ENCODE results near the gene CYP3A4.
"Not testable (repeated sequence)": the region's sequence is repeated elsewhere in the genome, so short reads cannot be mapped to it uniquely, and the experiment has no call there.

Gene CYP3A4

DNA sequence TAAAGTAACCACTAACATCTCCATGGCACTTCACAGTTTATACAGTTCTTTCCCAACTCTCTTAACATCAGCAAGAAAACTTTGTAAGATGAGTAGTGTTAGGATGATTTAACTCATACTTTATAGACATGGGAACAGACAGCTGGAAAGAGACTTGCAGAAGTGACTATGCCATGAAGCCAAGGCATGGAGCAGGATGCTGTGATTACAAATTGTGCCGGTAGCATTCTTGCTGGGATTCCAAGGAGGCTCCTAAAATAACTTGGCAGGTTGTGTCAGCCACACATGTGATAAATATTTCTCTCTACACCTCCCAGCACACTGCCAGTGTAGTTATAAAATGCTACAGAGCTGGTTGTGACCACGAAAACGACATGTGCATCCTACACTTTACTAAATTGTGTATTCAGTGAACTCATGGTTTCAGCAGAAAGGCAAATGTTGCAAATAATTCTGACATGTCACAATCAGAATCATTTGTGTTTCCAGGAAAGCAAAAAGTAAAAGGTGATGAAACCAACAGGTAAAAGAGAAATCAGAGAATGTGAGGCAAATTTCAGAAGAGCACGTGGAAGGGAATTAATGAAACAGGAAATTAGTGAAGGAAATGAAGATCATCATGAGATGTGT, 5.6 kb upstream of the CYP3A4 start:
- no peak overlapping the region for H2AFZ ChIP-seq (ENCODE audit: low read depth, low read length, severe bottlenecking)
- no peak overlapping the region for H3K9ac ChIP-seq (ENCODE audit: low read length)
- H3K4me2 ChIP-seq (ENCODE audit: low read depth, low read length, poor library complexity, severe bottlenecking), result no peak overlapping the region
- no peaks in the 10 kb centered on the region for H3K36me3 ChIP-seq (ENCODE audit: low read length)
- H3K27me3 ChIP-seq (ENCODE audit: low read length), result no peaks in the 10 kb centered on the region
- H3F3A ChIP-seq (ENCODE audit: insufficient read depth), result no peaks in the 10 kb centered on the region
- no peaks in the 10 kb centered on the region for H3K79me2 ChIP-seq (ENCODE audit: insufficient read depth, low read length)
- no peak for TF ChIP-seq EZH2phosphoT487 (conservative IDR thresholded peaks at IDR 0.05; ENCODE audit: low read length)
- TF ChIP-seq, protein P1, sequence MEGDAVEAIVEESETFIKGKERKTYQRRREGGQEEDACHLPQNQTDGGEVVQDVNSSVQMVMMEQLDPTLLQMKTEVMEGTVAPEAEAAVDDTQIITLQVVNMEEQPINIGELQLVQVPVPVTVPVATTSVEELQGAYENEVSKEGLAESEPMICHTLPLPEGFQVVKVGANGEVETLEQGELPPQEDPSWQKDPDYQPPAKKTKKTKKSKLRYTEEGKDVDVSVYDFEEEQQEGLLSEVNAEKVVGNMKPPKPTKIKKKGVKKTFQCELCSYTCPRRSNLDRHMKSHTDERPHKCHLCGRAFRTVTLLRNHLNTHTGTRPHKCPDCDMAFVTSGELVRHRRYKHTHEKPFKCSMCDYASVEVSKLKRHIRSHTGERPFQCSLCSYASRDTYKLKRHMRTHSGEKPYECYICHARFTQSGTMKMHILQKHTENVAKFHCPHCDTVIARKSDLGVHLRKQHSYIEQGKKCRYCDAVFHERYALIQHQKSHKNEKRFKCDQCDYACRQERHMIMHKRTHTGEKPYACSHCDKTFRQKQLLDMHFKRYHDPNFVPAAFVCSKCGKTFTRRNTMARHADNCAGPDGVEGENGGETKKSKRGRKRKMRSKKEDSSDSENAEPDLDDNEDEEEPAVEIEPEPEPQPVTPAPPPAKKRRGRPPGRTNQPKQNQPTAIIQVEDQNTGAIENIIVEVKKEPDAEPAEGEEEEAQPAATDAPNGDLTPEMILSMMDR (IDR thresholded peaks at IDR 0.05; ENCODE audit: insufficient read depth, low read length, poor library complexity, severe bottlenecking), result no peak
- H4K20me1 ChIP-seq (ENCODE audit: low read depth, low read length), result no peaks in the 10 kb centered on the region
- H3K9me2 ChIP-seq (replicated peaks; ENCODE audit: insufficient read depth, low read length), result no peaks in the 10 kb centered on the region
- H3K27ac ChIP-seq (ENCODE audit: low read depth, low read length), result no peak overlapping the region
- H3K9me3 ChIP-seq (ENCODE audit: insufficient read depth, low read length), result no peaks in the 10 kb centered on the region
- no peak overlapping the region for H3K4me3 ChIP-seq (ENCODE audit: insufficient read depth, low read length, poor library complexity, severe bottlenecking)

- H3F3A ChIP-seq (ENCODE audit: insufficient read depth), result no peaks in the 10 kb centered on the region
- no peaks in the 10 kb centered on the region for H3K9me3 ChIP-seq (ENCODE audit: insufficient read depth, low read length)
- no peaks in the 10 kb centered on the region for H4K20me1 ChIP-seq (ENCODE audit: low read depth, low read length)
- H3K4me3 ChIP-seq (ENCODE audit: insufficient read depth, low read length, poor library complexity, severe bottlenecking), result no peak overlapping the region
- TF ChIP-seq EZH2phosphoT487 (conservative IDR thresholded peaks at IDR 0.05; ENCODE audit: low read length), result no peak
- TF ChIP-seq, protein P1 (IDR thresholded peaks at IDR 0.05; ENCODE audit: insufficient read depth, low read length, poor library complexity, severe bottlenecking), result no peak
- no peaks in the 10 kb centered on the region for H3K27me3 ChIP-seq (ENCODE audit: low read length)
- no peaks in the 10 kb centered on the region for H3K9me2 ChIP-seq (replicated peaks; ENCODE audit: insufficient read depth, low read length)
- no peak overlapping the region for H2AFZ ChIP-seq (ENCODE audit: low read depth, low read length, severe bottlenecking)
- H3K79me2 ChIP-seq (ENCODE audit: insufficient read depth, low read length), result no peaks in the 10 kb centered on the region
- no peak overlapping the region for H3K27ac ChIP-seq (ENCODE audit: low read depth, low read length)
- no peak overlapping the region for H3K9ac ChIP-seq (ENCODE audit: low read length)
- H3K36me3 ChIP-seq (ENCODE audit: low read length), result no peaks in the 10 kb centered on the region
- no peak overlapping the region for H3K4me2 ChIP-seq (ENCODE audit: low read depth, low read length, poor library complexity, severe bottlenecking)
These were observed 4.6 kb upstream of the CYP3A4 start for GRCh38 chr7:99788554-99788953.

GRCh38 chr7:99786726-99787335, 2.8 kb upstream of the CYP3A4 start:
- no peaks in the 10 kb centered on the region for H3K9me3 ChIP-seq (ENCODE audit: insufficient read depth, low read length)
- H3K79me2 ChIP-seq (ENCODE audit: insufficient read depth, low read length), result no peaks in the 10 kb centered on the region
- no peak overlapping the region for H3K4me2 ChIP-seq (ENCODE audit: low read depth, low read length, poor library complexity, severe bottlenecking)
- H3K27ac ChIP-seq (ENCODE audit: low read depth, low read length), result no peak overlapping the region
- no peak for TF ChIP-seq EZH2phosphoT487 (conservative IDR thresholded peaks at IDR 0.05; ENCODE audit: low read length)
- TF ChIP-seq, protein P1 (IDR thresholded peaks at IDR 0.05; ENCODE audit: insufficient read depth, low read length, poor library complexity, severe bottlenecking), result no peak
- no peaks in the 10 kb centered on the region for H3K27me3 ChIP-seq (ENCODE audit: low read length)
- no peaks in the 10 kb centered on the region for H3K9me2 ChIP-seq (replicated peaks; ENCODE audit: insufficient read depth, low read length)
- H3K4me3 ChIP-seq (ENCODE audit: insufficient read depth, low read length, poor library complexity, severe bottlenecking), result no peak overlapping the region
- no peak overlapping the region for H3K9ac ChIP-seq (ENCODE audit: low read length)
- H3K36me3 ChIP-seq (ENCODE audit: low read length), result no peaks in the 10 kb centered on the region
- H3F3A ChIP-seq (ENCODE audit: insufficient read depth), result no peaks in the 10 kb centered on the region
- no peak overlapping the region for H2AFZ ChIP-seq (ENCODE audit: low read depth, low read length, severe bottlenecking)
- H4K20me1 ChIP-seq (ENCODE audit: low read depth, low read length), result no peaks in the 10 kb centered on the region

- H2AFZ ChIP-seq (ENCODE audit: low read depth, low read length, severe bottlenecking); H3K27ac ChIP-seq (ENCODE audit: low read depth, low read length); H4K20me1 ChIP-seq (ENCODE audit: low read depth, low read length); H3K27me3 ChIP-seq (ENCODE audit: low read length); H3K9me3 ChIP-seq (ENCODE audit: insufficient read depth, low read length); H3F3A ChIP-seq (ENCODE audit: insufficient read depth); H3K79me2 ChIP-seq (ENCODE audit: insufficient read depth, low read length); H3K4me3 ChIP-seq (ENCODE audit: insufficient read depth, low read length, poor library complexity, severe bottlenecking); H3K36me3 ChIP-seq (ENCODE audit: low read length); H3K4me2 ChIP-seq (ENCODE audit: low read depth, low read length, poor library complexity, severe bottlenecking); H3K9me2 ChIP-seq (replicated peaks; ENCODE audit: insufficient read depth, low read length); H3K9ac ChIP-seq (ENCODE audit: low read length): not testable (repeated sequence)
These were observed 1.7 kb upstream of the CYP3A4 start for GRCh38 chr7:99785654-99786053.

Measured in SU-DHL-6 (cell line).